HepG2 (cell line): ENCODE results near the gene TNFRSF13B. TPM values are rescaled to one million over a fixed set of nuclear protein-coding genes. Genes with fewer than 3 reads are reported as not detected.

Experiments used
- ATAC-seq: fragments of 200-7000 bp; cut with Tn5 transposase; 3 replicates; pipeline ENCODE4 v1.9.1; 2020; ENCODE audit warnings: mild to moderate bottlenecking, moderate library complexity
- BruUV-seq: library from RNA; stranded (reverse); fragments of 400-500 nt; replicated peaks from 2 replicates; lab custom pipeline; 2021; lab: Mats Ljungman, UMichigan
- CTCF ChIA-PET: fragments of 300-600 bp; formaldehyde crosslinking; extraction: SDS; loops from one replicate; lab custom pipeline; 2021; ENCODE audit warnings: low total read pairs, inconsistent platforms, low intra/inter-chr PET ratio; lab: Yijun Ruan, JAX
- POLR2A ChIA-PET: fragments of 350-600 bp; sonication (Branson Sonifier 250); formaldehyde crosslinking; loops from one replicate; lab custom pipeline; 2020; ENCODE audit warnings: antibody characterized with exemption, inconsistent platforms; lab: Yijun Ruan, JAX
- DNase-seq: peaks from one replicate; pipeline ENCODE4 v3.0.0-alpha.2; 2015; ENCODE audit warnings: low spot score
- FAIRE-seq: peaks from 3 replicates; lab custom pipeline; 2011; peaks lifted over from hg19 to GRCh38; lab: Jason Lieb, UNC
- H2AFZ ChIP-seq: one replicate; pipeline ENCODE4 v1.6.1; 2011; ENCODE audit warnings: low read length, inconsistent platforms
- H3K27ac ChIP-seq: fragments of 300-600 bp; 3 replicates; pipeline ENCODE4 v1.8.0; 2011; ENCODE audit warnings: mixed run types, mild to moderate bottlenecking, mixed read lengths, low read length, inconsistent platforms; ENCODE audit not compliant: insufficient read depth; ENCODE audit errors: extremely low read length
- H3K27me3 ChIP-seq, 2 experiments: fragments of 200-600 bp in 1 of 2; 2 replicates in 1 of 2; 3 replicates in 1 of 2; pipeline versions ENCODE4 v1.6.0 to v1.8.0; 2011; ENCODE audit warnings: low read length in 2 of 2, mild to moderate bottlenecking in 2 of 2, moderate library complexity in 2 of 2, inconsistent platforms in 1 of 2; ENCODE audit not compliant: insufficient read depth in 2 of 2, control insufficient read depth in 1 of 2
- H3K36me3 ChIP-seq, 2 experiments: fragments of 200-600 bp in 1 of 2; replicated peaks in 1 of 2; 2 replicates in 1 of 2; 3 replicates in 1 of 2; pipeline versions ENCODE4 v1.5.1 to v1.8.0; 2011; ENCODE audit warnings: low read length in 2 of 2, inconsistent platforms in 1 of 2; ENCODE audit not compliant: insufficient read depth in 2 of 2, control insufficient read depth in 1 of 2
- H3K4me1 ChIP-seq: 2 replicates; pipeline ENCODE4 v1.5.1; 2012; ENCODE audit warnings: low read length, inconsistent platforms; ENCODE audit not compliant: insufficient read depth
- H3K4me2 ChIP-seq: 2 replicates; pipeline ENCODE4 v1.6.0; 2011; ENCODE audit warnings: low read depth, low read length, inconsistent platforms
- H3K4me3 ChIP-seq, 3 experiments: fragments of 200-600 bp in 1 of 3; sonication (generic), shearing (Covaris generic) in 1 of 3; replicated peaks in 1 of 3; 2 replicates each; pipeline ENCODE4 v1.5.1; 2011 to 2016; ENCODE audit warnings: low read length in 3 of 3, inconsistent platforms in 2 of 3, low read depth in 2 of 3, mild to moderate bottlenecking in 2 of 3, control low read depth in 1 of 3, mixed read lengths in 1 of 3; ENCODE audit not compliant: insufficient read depth in 1 of 3
- H3K79me2 ChIP-seq: one replicate; pipeline ENCODE4 v1.6.1; 2011; ENCODE audit warnings: low read length, inconsistent platforms; ENCODE audit not compliant: insufficient read depth
- H3K9ac ChIP-seq: 2 replicates; pipeline ENCODE4 v1.6.0; 2011; ENCODE audit warnings: mild to moderate bottlenecking, low read depth, low read length, inconsistent platforms; ENCODE audit not compliant: insufficient read depth
- H3K9me3 ChIP-seq: 2 replicates; pipeline ENCODE4 v1.5.1; 2012; ENCODE audit warnings: mild to moderate bottlenecking, low read length
- H4K20me1 ChIP-seq: 2 replicates; pipeline ENCODE4 v1.6.0; 2011; ENCODE audit warnings: inconsistent platforms, mild to moderate bottlenecking, low read length, moderate library complexity; ENCODE audit not compliant: insufficient read depth
- ATRX ChIP-seq: sonication (generic); formaldehyde crosslinking; IDR thresholded peaks from 2 replicates; pipeline ENCODE4 v1.4.0; 2020; ENCODE audit warnings: missing genetic modification reagents, borderline replicate concordance
- NCOA5 ChIP-seq: sonication (generic); formaldehyde crosslinking; IDR thresholded peaks from 2 replicates; pipeline ENCODE4 v1.4.0; 2020; ENCODE audit warnings: missing genetic modification reagents
- PAWR ChIP-seq: sonication (generic); formaldehyde crosslinking; IDR thresholded peaks from 2 replicates; pipeline ENCODE4 v1.4.0; 2020; ENCODE audit warnings: missing genetic modification reagents, mild to moderate bottlenecking, borderline replicate concordance
- POLR2A ChIP-seq, 2 experiments: IDR thresholded peaks; 2 replicates each; pipeline ENCODE4 v1.6.1; 2011; ENCODE audit warnings: low read depth in 2 of 2, low read length in 2 of 2, mild to moderate bottlenecking in 1 of 2, moderate library complexity in 1 of 2; ENCODE audit not compliant: insufficient read depth in 1 of 2
- POLR2G ChIP-seq: fragments of 200-400 bp; formaldehyde crosslinking; IDR thresholded peaks from 2 replicates; pipeline ENCODE4 v1.6.1; 2018; ENCODE audit warnings: mild to moderate bottlenecking, low read depth, low read length, moderate library complexity
- RORA ChIP-seq: sonication (generic); formaldehyde crosslinking; IDR thresholded peaks from 2 replicates; pipeline ENCODE4 v1.5.0; 2020; ENCODE audit warnings: mild to moderate bottlenecking, missing genetic modification reagents, moderate library complexity
- TARDBP ChIP-seq: sonication (generic); formaldehyde crosslinking; IDR thresholded peaks from 2 replicates; pipeline ENCODE4 v1.8.0; 2022; ENCODE audit warnings: mild to moderate bottlenecking, missing genetic modification reagents
- WGBS: methylation state at CpG from one replicate; pipeline ENCODE4 v1.1.6; 2017; ENCODE audit warnings: low lambda C conversion rate; 5-methylcytosine and 5-hydroxymethylcytosine counted together
- in situ Hi-C: cut with HindIII; loops from 2 replicates; pipeline ENCODE4 v1.10.0; 2017; ENCODE audit warnings: low pct_unique_long_range_greater_than_20kb; ENCODE audit not compliant: extremely low pct_ligation_motif_present
- intact Hi-C: fragments of 100-400 bp; cut with micrococcal nuclease; formaldehyde crosslinking; loops from one replicate; pipeline ENCODE4 v1.10.0; 2022; ENCODE audit not compliant: unreplicated experiment
- polyA plus RNA-seq, 8 experiments: library from polyadenylated mRNA; depleted of rRNA in 3 of 8; stranded (reverse) in 7 of 8; unstranded in 1 of 8; fragments of >200 nt; fragmentation: Illumina TruSeq in 4 of 8; extraction: Trizol in 4 of 8; gene quantifications; 2 replicates each; pipeline versions ENCODE4 v1.2.1 to v1.2.3, GENCODE V29; 2011 to 2016; ENCODE audit warnings: low read depth in 4 of 8, missing spikeins in 1 of 8, mixed read lengths in 1 of 8; ENCODE audit not compliant: insufficient read depth in 1 of 8
- total RNA-seq, 5 experiments: library from RNA; depleted of rRNA; stranded (reverse); fragments of >200 nt; fragmentation: Illumina TruSeq; extraction: Trizol; gene quantifications; 2 replicates each; pipeline ENCODE4 v1.2.3, GENCODE V29; 2016; ENCODE audit warnings: low read depth in 1 of 5
- TF ChIP-seq, protein P1 (sequence below): sonication (generic); formaldehyde crosslinking; conservative IDR thresholded peaks from 2 replicates; pipeline ENCODE4 v1.8.1; 2023; ENCODE audit warnings: missing genetic modification reagents
- TF ChIP-seq, protein P2 (sequence below), 2 experiments: sonication (generic) in 1 of 2; formaldehyde crosslinking in 1 of 2; IDR thresholded peaks; 2 replicates each; pipeline versions ENCODE4 v1.6.1 to v1.9.0; 2014 to 2022; ENCODE audit warnings: antibody characterized with exemption in 1 of 2, borderline replicate concordance in 1 of 2, inconsistent platforms in 1 of 2, low read depth in 1 of 2, missing genetic modification reagents in 1 of 2
- TF ChIP-seq, protein P3 (sequence below): sonication (generic); formaldehyde crosslinking; IDR thresholded peaks from 2 replicates; pipeline ENCODE4 v1.5.0; 2020; ENCODE audit warnings: mild to moderate bottlenecking, missing genetic modification reagents, borderline replicate concordance
- TF ChIP-seq, protein P4 (sequence below): sonication (generic); formaldehyde crosslinking; IDR thresholded peaks from 2 replicates; pipeline ENCODE4 v1.8.0; 2022; ENCODE audit warnings: low read depth, missing genetic modification reagents
- TF ChIP-seq, protein P5 (sequence below): sonication (generic); formaldehyde crosslinking; IDR thresholded peaks from 2 replicates; pipeline ENCODE4 v1.8.0; 2022; ENCODE audit warnings: mild to moderate bottlenecking, missing genetic modification reagents, moderate library complexity

The TNFRSF13B gene
- total and polyA plus RNA-seq, 2 of the 13 experiments (the other 11 are each of a cell fraction or from before 2014, with no cell fraction given) = not detected

DNA sequence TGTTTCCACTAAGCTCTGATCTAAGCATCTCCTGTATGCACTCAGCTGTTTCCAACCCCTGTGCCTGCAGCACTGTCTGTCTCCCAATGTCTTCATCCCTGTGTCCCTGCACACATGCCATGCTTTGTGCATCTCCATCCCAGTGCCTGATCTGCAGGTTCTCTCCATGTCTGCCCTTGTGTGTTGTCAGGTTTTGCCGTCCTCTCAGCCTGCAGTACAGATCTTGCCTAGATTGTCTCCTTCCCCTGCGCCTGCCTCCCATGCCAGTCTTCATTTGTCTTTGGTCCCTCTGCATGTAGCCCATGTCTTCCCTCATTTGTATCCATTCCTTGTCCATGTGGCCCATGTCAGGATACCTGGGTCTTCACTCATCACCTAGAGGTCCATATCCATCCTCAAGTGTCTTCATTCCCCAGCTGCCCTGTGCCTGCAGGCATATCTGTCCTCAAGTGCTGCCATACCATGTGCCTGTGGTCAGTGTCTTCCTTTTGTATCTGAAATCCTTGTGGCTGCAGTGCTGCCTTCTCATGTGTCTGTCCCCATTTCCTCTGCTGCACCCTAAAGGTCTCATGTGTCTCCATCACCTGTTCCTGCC, 71.5 kb downstream of the TNFRSF13B start:
- Histone ChIP-seq H3K9ac (no peak overlapping the region), H3K4me3 (no peak overlapping the region), H3K9me3 (no peaks in the 10 kb centered on the region), H4K20me1 (no peaks in the 10 kb centered on the region), H3K4me1 (no peaks in the 10 kb centered on the region), H3K27me3 (peaks cover 0 to 7% of the 10 kb centered on the region in 2 experiments; a peak in 2 of 5 replicates), H3K36me3 (no peaks in the 10 kb centered on the region), H2AFZ (no peak overlapping the region), H3K27ac (no peak overlapping the region), H3K79me2 (no peaks in the 10 kb centered on the region), H3K4me2 (no peak overlapping the region)
- POLR2A ChIA-PET = no interaction called here
- BruUV-seq = no TSS peak
- DNase-seq (no peak), FAIRE-seq (no peak), ATAC-seq (no peak)
- intact Hi-C loops (no loop called here), in situ Hi-C loops (no loop called here)
- CTCF ChIA-PET = no interaction called here
- 0% methylated on average over 2 of the region's 2 CpGs for WGBS
- TF ChIP-seq, protein P1, sequence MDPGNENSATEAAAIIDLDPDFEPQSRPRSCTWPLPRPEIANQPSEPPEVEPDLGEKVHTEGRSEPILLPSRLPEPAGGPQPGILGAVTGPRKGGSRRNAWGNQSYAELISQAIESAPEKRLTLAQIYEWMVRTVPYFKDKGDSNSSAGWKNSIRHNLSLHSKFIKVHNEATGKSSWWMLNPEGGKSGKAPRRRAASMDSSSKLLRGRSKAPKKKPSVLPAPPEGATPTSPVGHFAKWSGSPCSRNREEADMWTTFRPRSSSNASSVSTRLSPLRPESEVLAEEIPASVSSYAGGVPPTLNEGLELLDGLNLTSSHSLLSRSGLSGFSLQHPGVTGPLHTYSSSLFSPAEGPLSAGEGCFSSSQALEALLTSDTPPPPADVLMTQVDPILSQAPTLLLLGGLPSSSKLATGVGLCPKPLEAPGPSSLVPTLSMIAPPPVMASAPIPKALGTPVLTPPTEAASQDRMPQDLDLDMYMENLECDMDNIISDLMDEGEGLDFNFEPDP (CRISPR knock-in tag) = no peak
- no peak for TF ChIP-seq POLR2G
- TF ChIP-seq NCOA5 (CRISPR knock-in tag) = no peak
- TF ChIP-seq ATRX (CRISPR knock-in tag) = no peak
- TF ChIP-seq PAWR (CRISPR knock-in tag) = no peak
- TF ChIP-seq, protein P2, sequence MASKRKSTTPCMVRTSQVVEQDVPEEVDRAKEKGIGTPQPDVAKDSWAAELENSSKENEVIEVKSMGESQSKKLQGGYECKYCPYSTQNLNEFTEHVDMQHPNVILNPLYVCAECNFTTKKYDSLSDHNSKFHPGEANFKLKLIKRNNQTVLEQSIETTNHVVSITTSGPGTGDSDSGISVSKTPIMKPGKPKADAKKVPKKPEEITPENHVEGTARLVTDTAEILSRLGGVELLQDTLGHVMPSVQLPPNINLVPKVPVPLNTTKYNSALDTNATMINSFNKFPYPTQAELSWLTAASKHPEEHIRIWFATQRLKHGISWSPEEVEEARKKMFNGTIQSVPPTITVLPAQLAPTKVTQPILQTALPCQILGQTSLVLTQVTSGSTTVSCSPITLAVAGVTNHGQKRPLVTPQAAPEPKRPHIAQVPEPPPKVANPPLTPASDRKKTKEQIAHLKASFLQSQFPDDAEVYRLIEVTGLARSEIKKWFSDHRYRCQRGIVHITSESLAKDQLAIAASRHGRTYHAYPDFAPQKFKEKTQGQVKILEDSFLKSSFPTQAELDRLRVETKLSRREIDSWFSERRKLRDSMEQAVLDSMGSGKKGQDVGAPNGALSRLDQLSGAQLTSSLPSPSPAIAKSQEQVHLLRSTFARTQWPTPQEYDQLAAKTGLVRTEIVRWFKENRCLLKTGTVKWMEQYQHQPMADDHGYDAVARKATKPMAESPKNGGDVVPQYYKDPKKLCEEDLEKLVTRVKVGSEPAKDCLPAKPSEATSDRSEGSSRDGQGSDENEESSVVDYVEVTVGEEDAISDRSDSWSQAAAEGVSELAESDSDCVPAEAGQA (IDR thresholded peaks at IDR 0.05; ENCODE audit: low read depth) = no peak
- TF ChIP-seq, protein P2 (CRISPR knock-in tag; IDR thresholded peaks at IDR 0.05; ENCODE audit: borderline replicate concordance) = no peak
- TF ChIP-seq, protein P3, sequence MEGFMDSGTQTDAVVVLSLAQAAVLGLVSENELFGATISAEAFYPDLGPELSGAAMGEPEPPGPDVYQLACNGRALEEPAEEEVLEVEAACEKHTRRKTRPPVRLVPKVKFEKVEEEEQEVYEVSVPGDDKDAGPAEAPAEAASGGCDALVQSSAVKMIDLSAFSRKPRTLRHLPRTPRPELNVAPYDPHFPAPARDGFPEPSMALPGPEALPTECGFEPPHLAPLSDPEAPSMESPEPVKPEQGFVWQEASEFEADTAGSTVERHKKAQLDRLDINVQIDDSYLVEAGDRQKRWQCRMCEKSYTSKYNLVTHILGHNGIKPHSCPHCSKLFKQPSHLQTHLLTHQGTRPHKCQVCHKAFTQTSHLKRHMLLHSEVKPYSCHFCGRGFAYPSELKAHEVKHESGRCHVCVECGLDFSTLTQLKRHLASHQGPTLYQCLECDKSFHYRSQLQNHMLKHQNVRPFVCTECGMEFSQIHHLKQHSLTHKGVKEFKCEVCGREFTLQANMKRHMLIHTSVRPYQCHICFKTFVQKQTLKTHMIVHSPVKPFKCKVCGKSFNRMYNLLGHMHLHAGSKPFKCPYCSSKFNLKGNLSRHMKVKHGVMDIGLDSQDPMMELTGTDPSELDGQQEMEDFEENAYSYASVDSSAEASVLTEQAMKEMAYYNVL (CRISPR knock-in tag) = no peak
- TF ChIP-seq TARDBP (CRISPR knock-in tag) = no peak
- TF ChIP-seq, protein P4, sequence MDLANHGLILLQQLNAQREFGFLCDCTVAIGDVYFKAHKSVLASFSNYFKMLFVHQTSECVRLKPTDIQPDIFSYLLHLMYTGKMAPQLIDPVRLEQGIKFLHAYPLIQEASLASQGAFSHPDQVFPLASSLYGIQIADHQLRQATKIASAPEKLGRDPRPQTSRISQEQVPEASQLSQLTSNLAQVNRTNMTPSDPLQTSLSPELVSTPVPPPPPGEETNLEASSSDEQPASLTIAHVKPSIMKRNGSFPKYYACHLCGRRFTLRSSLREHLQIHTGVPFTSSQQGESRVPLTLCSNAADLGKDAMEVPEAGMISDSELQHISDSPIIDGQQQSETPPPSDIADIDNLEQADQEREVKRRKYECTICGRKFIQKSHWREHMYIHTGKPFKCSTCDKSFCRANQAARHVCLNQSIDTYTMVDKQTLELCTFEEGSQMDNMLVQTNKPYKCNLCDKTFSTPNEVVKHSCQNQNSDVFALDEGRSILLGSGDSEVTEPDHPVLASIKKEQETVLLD (CRISPR knock-in tag) = no peak
- TF ChIP-seq RORA (CRISPR knock-in tag) = no peak
- no peak for TF ChIP-seq POLR2A (IDR thresholded peaks at IDR 0.05; ENCODE audit: insufficient read depth in 1 of 2, low read depth in 2 of 2, low read length in 2 of 2)
- TF ChIP-seq, protein P5, sequence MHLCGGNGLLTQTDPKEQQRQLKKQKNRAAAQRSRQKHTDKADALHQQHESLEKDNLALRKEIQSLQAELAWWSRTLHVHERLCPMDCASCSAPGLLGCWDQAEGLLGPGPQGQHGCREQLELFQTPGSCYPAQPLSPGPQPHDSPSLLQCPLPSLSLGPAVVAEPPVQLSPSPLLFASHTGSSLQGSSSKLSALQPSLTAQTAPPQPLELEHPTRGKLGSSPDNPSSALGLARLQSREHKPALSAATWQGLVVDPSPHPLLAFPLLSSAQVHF (CRISPR knock-in tag) = no peak
